ENCODE data around the gene S100A9.
A peak's percentile ranks its signal among the peaks of the same experiment; 100 is the strongest.

Gene S100A9

DNA sequence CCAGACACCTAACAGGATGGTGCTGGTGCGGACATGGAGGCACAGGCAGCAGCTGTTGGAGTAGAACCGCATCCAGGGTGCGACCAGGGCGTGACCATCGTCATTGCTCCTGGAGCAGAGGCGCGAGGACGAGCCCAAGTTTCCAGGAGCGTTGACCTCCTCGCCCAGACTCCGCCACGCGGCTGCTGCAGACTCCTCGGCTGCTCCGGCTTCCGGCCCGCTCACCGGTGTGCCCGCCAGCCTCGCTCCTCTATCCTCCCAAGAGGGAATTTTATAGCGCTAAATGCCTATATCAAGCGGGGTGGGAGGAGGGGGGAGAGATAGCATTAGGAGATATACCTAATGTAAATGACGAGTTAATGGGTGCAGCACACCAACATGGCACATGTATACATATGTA is 23.1 kb downstream of the S100A9 start:
- intact Hi-C loops (cut with DNase I), result no loop called here
- DNase-seq, result no peak

DNA sequence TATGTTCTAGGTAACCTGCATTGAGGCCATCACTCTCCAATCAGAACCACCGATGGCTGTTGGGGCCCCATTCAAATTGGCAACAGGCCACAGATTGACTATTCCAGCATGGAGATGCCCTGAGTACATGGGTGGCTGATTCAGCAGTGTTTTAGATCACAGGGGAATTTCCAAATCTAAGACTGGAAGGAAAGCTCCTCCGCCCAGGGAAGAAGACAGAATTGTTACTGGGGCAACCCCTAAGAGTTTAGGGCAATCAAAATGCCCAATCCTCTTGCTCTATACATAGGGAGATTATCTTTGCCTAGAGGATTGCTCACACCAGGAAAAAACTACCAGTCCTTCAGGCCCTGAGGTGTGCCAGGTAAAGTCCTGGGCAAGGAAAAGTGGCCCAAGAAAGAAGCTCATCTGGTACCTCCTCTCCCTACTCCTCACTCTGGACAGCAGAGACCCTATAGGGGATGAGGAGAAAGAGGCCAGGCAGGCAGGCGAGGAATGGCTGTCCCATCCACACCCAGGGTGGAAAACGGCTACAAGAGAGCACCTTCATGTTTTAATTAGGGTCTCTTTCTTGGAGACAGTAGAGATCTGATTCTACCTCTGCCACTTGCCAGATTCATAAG is 27.4 kb downstream of the S100A9 start:
- intact Hi-C loops (cut with DNase I), result no loop called here
- DNase-seq, result no peak

DNA sequence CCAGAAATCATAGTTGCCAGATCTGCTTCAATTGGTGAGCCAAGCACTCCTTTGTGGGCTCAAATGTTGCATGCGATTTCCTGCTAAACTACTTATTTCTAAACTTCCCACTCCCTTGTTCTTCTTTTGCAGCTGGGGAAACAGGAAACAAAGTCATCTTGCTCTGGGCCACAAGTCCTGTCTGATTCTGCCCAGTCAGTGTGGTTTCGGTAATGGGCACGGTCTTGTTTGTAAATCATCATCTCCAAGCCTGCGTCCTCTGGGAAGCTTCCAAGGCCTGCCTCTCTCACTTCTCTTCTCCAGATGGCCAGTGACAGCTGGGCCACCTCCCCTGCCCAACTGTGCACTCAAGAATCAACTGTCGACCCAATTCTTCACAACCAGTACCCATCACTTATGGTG is 28.8 kb downstream of the S100A9 start:
- DNase-seq, result peak in 3 of 10 donors; percentile 27 to 75 (median 35)
- intact Hi-C loops (cut with DNase I), result no loop called here

DNA sequence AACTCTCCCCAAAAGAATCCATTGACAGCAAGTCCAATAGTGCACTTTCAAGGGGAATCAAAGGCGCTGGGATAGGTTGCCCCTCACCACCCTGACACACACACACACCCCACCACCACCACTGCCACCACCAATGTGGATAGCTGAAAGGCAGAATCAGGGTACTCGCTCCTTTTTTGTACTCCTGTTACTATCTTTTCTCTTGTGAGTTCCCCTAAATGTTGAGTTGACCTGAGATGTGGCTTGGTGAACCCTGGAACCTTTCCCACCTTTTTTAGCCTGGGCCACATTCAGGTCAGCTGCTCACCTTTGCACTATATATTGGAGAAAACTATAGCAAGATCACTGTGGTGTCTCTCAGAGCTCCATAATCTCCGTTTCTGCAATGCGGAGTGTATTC is 29.3 kb downstream of the S100A9 start:
- intact Hi-C loops (cut with DNase I), result no loop called here
- DNase-seq, result no peak

DNA sequence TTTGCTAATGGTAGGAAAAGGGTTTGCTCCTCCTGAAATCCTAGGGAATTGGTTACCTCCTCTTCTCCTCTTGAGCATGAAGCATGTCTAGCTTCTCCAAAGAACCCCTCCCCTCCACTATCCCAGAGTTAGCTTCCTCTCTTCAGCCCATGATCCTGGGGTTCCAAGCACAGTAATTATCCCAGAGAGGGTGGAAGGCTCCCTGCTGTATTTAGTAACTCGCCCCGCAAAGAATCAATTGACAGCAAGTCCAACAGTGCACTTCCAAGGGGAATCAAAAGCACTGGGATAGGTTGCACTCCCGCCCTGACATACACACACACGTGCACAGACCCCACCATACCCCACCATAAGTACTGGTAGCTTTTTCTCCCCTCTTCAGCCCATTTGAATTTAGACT is 30.1 kb downstream of the S100A9 start:
- intact Hi-C loops (cut with DNase I), result no loop called here
- no peak for DNase-seq

DNA sequence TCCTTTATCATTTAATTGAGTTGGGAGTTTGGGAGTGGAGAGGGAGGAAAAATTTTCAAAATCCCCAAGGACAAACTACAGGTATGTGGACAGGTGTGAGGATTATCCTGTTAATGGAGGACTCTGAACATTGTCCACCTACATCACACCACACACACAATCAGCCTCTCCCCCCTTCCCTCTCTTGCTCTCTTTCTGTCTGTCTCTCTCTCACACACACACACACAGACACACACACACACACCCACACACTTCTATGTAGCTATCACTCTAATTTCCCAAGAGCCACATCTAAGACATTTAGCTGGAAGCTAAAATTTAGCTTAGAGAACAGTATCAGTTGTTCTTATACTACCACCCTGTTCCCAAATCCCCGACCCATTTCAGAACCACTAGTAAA is 31.7 kb downstream of the S100A9 start:
- no peak for DNase-seq
- intact Hi-C loops (cut with DNase I), result no loop called here

DNA sequence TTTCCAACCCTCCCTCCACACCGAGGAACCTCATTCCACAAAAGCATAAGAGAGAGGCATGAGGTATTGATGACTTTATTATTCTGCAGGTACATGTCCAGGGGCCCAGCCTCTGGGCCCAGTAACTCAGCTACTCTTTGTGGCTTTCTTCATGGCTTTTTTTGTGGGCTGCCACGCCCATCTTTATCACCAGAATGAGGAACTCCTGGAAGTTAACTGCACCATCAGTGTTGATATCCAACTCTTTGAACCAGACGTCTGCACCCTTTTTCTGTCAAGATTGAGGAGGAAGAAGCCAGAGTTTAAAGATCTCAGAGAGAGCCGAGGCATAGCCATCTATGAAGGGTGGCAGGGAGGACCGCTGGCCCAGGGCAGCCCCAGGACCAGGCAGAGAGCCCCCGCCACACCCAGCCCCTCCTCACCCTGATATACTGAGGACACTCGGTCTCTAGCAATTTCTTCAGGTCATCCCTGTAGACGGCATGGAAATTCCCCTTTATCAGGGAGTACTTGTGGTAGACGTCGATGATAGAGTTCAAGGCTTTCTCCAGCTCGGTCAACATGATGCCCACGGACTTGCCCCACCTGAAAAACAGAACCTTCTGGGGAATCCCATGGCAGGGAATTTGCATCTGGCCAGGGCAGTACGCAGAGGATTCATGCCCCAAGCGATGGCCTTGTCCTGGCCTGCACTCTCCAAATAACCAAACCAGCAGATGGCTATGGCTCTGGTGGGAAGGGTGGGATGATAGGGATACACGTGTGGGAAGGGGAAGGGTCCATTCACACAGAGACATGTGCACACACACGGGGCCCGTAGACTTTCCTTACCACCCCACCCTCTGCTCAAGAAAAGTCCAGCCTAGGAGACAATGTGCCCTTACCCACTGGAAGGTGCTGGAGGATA is 32.6 kb downstream of the S100A9 start:
- intact Hi-C loops (cut with DNase I), result no loop called here
- no peak for DNase-seq

DNA sequence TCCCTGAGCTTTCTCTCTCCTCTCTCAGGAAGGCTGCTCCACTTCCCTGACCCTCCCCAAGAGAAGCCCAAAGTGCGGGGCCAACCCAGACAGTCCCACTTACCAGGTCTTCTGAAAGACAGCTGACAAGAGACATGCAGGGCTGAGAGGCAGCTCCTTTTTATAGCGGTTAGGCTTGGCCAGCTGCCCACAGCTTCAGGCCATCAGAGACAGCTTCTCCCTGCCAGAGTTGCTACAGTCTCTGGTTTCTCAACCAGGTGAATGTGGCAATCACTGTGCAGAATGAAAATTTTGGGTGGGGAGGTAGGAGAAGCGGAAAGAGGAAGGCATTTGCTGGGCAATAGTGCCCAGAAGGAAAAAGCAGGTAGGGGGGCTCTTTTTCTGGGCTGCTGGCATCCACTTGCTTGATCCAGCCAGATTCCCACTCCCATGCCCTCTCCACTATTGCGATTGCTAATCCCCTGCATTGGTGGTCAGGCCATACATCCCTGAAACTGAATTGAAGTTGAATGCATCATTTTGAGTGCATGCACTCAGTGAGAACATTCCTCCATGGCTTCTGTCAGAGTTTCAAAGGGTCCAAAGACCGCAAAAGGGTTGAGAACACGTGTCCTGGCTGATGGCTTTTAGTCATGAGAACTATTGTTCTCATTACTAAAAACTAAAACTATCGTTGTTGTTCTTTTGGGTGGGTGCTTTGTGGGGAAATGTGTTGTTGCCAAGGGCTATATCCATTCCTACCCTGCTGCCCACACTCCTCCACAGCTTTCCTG is 33.5 kb downstream of the S100A9 start, which contains the start of gene S100A8:
S100A8 (minus strand) TSS at position 136 of the 773 bp plus-strand sequence. CDS start 538 bp downstream, outside the sequence.
- intact Hi-C loops (cut with DNase I), result no loop called here
- peak in 4 of 10 donors; percentile 22 to 89 (median 46) for DNase-seq

DNA sequence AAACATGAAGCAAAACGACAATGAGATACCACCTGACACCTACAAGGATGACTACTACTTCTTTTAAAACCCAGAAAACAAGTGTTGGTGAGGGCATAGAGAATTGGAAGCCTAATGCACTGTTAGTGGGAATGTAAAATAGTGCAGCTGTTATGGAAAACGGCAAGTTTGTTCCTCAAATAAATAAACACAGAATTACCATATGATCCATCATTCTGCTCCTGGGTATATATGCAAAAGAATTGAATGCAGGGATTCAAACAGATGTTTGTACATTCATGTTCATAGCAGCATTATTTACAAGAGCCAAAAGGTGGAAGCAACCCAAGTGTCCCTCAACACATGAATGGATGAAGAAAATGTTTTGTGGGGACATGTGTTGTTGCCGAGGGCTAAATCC is 34.6 kb downstream of the S100A9 start:
- no peak for DNase-seq
- intact Hi-C loops (cut with DNase I), result no loop called here

DNA sequence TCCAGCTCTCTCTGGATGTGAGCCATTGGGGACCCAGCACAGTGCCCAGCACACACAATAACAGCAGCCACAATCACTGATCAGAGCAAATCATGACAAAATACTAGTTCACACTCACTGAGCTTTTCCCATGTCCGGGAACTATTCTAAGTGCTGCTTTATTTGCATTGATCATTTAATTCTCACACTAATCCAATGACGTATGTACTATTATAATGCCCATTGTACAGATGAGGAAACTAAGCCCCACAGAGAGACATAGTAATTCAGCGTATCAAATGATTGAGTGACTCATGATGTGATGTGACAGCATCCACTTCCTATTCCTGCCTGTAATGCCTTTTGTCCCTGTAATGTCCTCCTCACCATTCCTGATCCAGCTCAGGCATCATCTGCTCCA is 35.2 kb downstream of the S100A9 start:
- intact Hi-C loops (cut with DNase I), result no loop called here
- no peak for DNase-seq

DNA sequence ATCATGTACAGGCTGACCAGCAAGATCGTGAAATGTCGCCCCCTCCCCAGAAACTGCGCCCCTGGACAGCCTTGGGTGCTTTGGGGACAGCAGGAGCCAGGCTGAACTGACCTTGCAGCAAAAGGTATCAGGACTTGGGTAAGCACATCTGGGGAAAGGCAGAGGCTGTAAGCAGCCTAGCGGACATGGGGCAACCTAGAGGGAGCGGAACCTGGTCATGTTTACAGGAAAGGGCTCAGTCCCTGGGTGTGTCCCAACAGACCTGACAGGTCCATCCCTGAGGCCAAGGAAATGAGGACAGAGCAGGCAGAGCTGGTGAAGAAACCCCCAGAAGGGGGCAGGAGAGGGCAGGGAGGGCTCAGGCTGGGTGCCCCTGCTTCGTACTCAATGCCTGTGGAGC is 36.3 kb downstream of the S100A9 start:
- no peak for DNase-seq
- intact Hi-C loops (cut with DNase I), result no loop called here

DNA sequence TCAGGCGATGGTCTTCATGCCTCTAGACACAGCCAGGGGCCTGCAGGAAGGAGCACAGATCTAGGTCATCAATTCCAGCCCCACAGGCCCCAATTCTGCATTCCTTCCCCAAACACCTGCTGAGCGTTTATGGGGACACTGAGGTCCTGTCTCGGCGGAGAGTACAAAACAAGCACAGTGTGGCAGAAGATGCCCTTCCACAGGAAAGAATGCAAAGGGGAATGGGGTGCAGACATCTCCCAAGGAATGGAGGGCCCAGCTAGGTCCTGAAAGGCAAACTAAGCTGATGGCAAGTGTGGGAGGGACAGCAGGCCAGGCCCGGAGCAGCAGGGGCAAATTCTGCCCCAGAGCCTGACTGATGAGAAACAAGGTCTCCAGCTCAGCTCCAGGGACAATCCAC is 36.7 kb downstream of the S100A9 start:
- DNase-seq, result no peak
- intact Hi-C loops (cut with DNase I), result no loop called here

DNA sequence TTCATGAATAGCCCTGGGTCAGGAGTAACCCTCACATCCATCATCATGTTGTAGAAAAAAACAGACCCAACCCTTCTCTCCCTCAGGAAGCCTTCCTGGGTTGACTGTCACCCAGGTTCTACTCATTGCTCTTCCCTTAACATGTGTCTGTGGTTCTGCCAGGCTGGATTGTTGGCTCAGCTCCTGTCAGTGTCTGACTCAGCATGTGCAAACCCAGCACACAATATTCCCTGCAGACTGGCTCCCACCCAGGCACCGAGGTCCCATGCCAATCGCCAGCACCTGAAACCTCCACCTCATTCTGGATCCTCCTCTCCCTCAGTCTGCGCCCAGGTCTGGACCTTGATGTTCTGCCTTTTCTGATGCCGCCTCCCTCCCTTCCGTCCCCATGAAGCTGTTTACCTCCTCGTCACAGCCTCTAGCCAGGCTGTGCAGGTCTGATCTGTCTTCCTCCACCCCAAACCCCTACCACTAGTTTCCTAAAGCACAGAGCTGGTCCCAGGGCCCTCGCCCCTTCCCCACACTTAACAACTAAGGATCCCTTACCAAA is 37.6 kb downstream of the S100A9 start:
- intact Hi-C loops (cut with DNase I), result no loop called here
- DNase-seq, result peak in 5 of 10 donors; percentile 19 to 89 (median 76)

DNA sequence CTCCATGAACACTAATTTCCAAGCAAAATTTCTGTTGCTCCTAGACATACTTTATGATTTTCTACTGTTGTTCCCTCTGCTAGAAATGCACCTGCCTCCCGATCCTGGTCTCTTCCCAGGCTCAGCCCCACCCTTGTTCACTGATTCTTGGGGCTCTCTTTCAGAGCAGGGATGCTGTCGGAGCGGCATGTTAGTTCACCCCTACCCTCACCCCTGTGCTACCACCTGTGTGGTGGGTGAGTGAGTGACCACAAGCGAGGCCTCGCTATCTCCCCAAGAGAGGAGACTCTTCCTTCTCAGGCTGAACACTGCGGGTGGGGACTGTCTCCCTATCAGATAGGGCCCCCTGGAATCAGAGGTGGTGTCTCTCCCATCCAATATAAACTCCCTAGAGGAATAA is 38.1 kb downstream of the S100A9 start:
- no peak for DNase-seq
- intact Hi-C loops (cut with DNase I), result no loop called here

DNA sequence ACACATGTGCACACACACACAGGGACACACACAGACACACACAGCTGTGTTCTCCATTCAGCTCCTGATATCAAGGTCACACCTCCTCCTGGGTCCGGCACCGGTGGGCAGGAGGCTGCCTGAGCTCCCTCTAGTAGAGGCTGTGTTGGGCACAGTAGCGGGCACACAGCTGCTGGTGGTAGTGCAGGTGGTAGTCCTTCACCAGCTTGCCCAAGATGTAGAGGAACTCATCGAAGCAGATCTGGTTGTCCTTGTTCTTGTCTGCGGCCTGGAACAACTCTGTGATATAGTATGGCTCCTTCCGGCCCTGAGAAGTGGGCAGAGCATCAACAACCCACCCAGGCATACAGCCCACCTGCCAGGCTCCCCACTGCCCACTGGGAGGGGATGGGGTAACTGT is 38.8 kb downstream of the S100A9 start:
- no peak for DNase-seq
- intact Hi-C loops (cut with DNase I), result no loop called here

DNA sequence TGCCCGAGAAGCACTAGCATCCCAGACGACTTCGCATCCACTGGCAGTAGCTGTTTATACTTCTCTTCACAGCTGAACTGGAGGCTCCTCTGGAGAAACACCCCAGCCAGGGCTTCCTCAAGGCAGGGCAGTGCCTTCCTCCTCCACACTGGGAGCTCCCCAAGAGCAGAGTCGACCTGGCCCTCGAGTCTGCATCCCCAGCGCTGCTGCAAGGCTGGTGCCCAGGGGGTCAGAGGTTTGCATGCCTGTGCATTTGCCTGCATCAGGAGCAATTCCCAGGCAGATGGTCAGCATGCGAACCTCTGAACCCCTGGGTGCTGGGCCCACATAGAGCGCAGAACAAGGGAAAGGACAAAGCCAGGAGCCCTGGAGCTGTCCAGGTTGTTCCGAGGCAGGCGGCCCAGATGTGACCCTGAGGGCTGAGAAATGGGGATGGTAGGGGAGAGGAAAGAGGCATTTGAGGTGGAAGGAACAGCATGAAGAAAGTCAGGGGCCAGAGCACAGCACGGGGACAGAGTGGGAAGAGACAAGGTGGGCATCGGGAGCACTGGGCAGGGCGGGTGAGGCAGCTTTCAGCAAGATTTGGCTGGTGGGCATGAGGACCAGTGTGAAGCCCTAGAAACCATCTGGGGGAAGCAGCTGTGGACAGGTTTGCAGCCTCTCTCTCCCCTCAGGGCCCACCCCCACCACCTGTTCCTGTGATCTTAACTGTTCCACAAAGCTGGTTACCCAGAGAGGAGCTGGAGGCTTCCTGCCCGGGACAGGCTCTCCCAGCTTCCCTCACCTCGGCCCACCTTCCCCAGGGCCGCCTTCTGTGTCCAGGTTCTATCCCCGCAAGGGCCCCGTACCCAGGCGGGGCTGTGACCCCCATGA is 39.6 kb downstream of the S100A9 start:
- intact Hi-C loops (cut with DNase I), result no loop called here
- no peak for DNase-seq

DNA sequence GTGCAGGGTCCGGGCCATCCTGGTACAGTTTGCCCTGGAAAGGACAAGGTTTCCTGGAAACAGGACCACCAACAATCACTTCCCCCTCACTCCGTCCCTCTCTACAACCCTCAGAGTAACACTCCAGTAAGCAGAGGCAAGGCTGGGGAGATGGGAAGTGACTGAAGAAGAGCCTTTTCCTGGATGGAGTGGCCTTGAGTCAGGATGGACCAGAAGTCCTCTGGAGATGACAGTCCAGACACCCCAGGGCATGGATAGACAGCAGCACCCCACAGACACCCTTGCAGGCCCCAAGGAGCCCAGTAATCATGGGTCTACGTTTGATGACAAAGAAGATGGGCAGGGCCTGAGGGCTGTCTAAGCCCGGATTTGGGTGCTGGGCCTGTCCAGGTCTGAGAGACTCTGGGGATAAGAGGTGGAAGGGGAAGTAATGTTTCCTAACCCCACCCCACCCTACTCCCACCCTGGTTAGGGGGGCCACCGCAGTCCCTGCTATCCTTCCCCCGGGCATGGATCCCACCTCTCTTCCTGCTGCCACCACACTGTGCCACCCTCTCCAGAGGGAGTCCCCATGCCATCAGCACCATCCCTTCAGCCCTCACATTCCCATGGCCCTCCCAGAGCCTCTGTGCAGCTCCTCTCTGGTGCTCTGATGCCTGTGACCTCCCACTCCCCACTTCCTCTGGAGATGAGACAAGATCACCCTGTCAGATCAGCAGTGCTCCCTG is 40.4 kb downstream of the S100A9 start:
- DNase-seq, result no peak
- intact Hi-C loops (cut with DNase I), result no loop called here

DNA sequence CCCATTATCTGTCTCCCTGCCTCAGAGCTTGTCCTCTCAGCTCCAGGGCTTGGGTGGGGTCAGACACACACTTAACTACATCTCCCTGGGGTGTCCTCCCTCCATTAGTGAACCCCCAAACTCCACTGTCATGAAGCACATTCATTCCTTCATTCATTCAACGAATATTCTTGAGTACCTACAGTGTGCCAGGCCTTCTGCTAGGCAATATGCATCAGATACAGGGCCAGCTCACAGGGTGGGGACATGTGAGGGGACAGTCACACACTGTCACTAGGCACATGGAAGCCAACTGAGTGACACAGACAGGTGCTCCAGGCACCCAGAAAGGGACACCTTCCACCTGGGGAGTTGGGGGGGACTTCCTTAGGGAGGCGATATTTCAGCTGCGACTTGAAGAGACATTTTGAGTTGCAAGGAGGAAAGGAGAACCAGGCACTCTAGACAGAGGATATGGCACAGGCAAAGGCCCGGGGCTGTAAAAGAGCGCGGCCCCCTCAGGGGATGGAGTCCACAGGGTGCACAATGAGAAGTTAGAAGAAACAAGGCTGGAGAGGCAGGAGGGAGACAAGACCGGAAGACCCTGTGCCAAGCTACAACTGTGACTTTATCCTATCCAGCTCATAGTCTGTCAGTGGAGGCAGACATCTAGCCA is 41.9 kb downstream of the S100A9 start:
- intact Hi-C loops (cut with DNase I), result no loop called here
- DNase-seq, result no peak

DNA sequence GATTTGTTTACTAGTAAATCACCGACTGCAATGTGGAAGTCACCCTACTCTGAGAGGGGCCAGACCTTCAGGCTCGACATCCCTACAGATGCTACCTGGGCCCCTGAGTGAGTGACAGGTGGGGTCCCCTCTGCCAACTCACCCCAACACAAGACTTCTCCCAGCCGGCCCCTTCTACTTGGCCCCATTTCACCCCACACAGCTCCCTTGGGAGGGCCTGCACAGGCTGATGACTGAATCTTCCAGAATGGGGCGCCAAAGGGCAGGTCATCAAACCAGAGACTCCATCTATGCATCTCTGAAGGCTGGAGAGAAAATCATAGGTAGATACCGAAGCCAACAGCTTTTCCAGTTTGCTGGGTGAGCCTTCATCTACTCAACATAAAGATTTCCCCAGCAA is 42.6 kb downstream of the S100A9 start:
- intact Hi-C loops (cut with DNase I), result no loop called here
- no peak for DNase-seq

All from posterior cingulate gyrus (tissue), 11 donors.